Right cardiac atrium (tissue), 5 donors: ENCODE results near the gene CFAP53. TPM values are rescaled to one million over a fixed set of nuclear protein-coding genes. Genes with fewer than 3 reads are reported as not detected.

Experiments
- ATAC-seq, 2 donors: fragments of 200-7000 bp; cut with Tn5 transposase; one replicate each; pipeline versions ENCODE4 v1.8.0 to v1.9.1; 2020; ENCODE audit warnings: moderate library complexity in 2 of 2, mild to moderate bottlenecking in 1 of 2
- DNase-seq, 3 donors: peaks; one replicate each; pipeline ENCODE4 v3.0.0-alpha.2; 2020
- H3K27ac ChIP-seq: one replicate; pipeline ENCODE4 v1.5.1; 2013; ENCODE audit warnings: mild to moderate bottlenecking, low read length, control low read depth, moderate library complexity
- H3K27me3 ChIP-seq: one replicate; pipeline ENCODE4 v1.6.1; 2013; ENCODE audit not compliant: control insufficient read depth, insufficient read depth
- H3K4me1 ChIP-seq: one replicate; pipeline ENCODE4 v1.6.1; 2013; ENCODE audit warnings: low read length; ENCODE audit not compliant: control insufficient read depth, insufficient read depth
- H3K4me3 ChIP-seq: one replicate; pipeline ENCODE4 v1.5.1; 2013; ENCODE audit warnings: low read length, control low read depth
- H3K9me3 ChIP-seq: one replicate; pipeline ENCODE4 v1.6.1; 2013; ENCODE audit warnings: low read length; ENCODE audit not compliant: control insufficient read depth
- WGBS: extraction: QIAGEN DNeasy Blood & Tissue Kit; methylation state at CpG from one replicate; pipeline ENCODE4 v1.1.7; 2013; 5-methylcytosine and 5-hydroxymethylcytosine counted together
- intact Hi-C, 4 donors: fragments of 100-400 bp; cut with DNase I; formaldehyde crosslinking; loops; one replicate each; pipeline versions ENCODE4 v1.11.0 to v1.14.0; 2022 to 2023
- polyA plus RNA-seq: library from polyadenylated mRNA; stranded (reverse); fragments of 200-250 nt; gene quantifications from one replicate; pipeline ENCODE4 v1.2.3, GENCODE V29; 2013
- total RNA-seq, 4 donors: library from RNA; stranded (reverse); fragmentation: NEBNext Ultra II Directional; extraction: Animal tissue kit (Norgen Biotek cat#: 25700); gene quantifications; one replicate each; pipeline ENCODE4 v1.2.1, GENCODE V29; 2021
- donor health status: healthy with polysubstance abuse.
- donor health status: DM: no; HTN: yes; CAD: no.
- donor health status: DM: no; HTN: no; CAD: no.
- donor health status: DM: no; HTN: yes; CAD: no; lungs with severe emphysema.
- donor health status: DM: yes; HTN: yes; CAD: no.

The CFAP53 gene
- total and polyA plus RNA-seq, 5 donors: 0.23 to 0.56 (median 0.29) TPM

DNA sequence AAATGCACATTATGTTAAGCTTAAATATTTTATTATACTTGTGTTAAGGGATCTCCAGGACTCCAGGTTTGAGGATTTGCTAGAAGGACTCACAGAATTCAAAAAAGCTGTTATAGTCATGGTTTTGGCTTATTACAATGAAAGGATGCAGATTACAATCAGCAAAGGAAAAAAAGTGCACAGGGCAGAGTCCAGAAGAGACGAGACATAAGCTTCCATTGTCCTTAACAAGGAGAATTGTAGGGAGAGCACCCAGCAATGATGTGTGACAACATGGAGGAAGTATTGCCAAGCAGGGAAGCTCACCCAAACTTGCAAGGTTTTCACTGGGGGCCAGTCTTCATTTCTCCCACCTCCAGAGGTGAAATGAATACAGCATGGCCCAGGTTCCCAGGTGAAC lies 58.6 kb downstream of the CFAP53 start:
- Histone ChIP-seq H3K4me1 (no peaks in the 10 kb centered on the region), H3K4me3 (no peak overlapping the region), H3K9me3 (no peaks in the 10 kb centered on the region), H3K27ac (no peak overlapping the region), H3K27me3 (no peaks in the 10 kb centered on the region)
- WGBS: 44% methylated on average over 1 of the region's 1 CpG
- ATAC-seq (no peak), DNase-seq (no peak)
- intact Hi-C loops: loop anchor here in 1 of 4 donors (10.0 kb wide), 1 partner anchor 193 kb away; no protein-coding TSS in a partner anchor

DNA sequence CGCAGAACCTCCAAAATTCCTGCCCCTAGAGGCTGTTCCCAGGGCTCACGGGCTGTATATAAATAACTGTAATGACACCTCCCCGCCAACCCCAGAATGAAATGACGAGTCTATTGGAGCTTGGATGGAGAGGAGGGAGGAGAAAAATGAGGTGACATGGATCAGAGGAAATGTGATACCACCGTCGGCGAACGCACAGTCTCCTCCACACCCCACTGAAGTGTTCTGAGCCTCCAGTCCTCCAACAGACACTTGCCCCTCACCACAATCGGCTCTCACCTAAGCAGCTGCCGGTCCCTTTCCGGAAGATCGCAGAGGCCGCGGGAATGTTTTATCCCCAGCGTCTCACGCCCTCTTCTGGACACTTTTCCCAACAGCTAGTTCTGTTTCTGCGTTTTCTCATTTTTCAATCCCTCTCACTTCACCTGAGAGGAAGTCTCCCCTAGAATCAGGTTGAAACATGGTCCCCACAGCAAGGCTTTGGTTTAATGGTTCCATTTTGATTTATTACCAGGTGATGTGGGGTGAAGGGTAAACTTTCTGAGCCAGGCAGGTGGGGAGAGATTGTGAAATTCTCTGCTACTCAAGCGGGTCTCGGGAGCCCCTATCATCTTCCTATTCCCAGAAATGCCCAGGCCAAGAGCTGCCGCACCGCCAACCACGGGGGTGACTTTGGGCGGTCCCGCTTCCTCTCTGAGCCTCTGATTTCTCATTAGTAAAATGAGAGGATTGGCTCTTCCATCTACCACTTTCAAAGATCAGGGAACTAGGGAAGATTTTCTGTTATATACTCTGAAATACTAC lies 62.3 kb downstream of the CFAP53 start:
- ATAC-seq: peak in 1 of 2 donors; percentile 32

DNA sequence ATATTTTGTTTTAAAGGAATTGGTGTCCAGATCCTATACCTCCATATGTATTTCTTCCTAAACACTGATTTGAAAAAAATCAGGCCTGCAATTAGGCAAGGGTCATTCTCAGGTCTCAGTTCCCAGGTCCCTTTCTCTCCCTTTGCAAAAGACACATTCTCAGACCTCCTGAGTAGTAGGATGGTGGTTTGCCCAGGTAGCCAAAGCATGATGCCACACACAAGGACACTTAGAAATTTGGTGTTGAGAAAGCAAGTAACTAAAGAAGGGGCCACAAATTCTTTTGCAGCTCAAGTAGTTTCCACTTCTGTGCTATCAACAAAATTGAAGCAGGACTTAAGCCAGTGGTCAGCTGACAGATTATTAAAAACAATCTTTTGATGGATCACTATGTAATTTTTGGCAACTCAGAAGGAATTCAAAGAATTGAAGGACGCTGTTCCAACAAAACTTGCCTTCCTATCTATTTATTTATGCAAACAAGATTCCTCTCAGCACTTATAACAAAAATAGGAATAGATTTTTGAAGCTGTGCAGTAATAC lies 64.7 kb downstream of the CFAP53 start:
- Histone ChIP-seq H3K27me3 (no peaks in the 10 kb centered on the region), H3K4me1 (no peaks in the 10 kb centered on the region), H3K9me3 (no peaks in the 10 kb centered on the region), H3K4me3 (no peak overlapping the region), H3K27ac (no peak overlapping the region)
- ATAC-seq (no peak), DNase-seq (no peak)
- intact Hi-C loops: loop anchor here in 1 of 4 donors (10.0 kb wide), 1 partner anchor 187 kb away; no protein-coding TSS in a partner anchor
- 35% methylated on average over 1 of the region's 1 CpG for WGBS

More for the DNA sequence above, 62.3 kb downstream of the CFAP53 start:
- WGBS: 21% methylated on average over 24 of the region's 24 CpGs
- Histone ChIP-seq H3K27ac (no peak overlapping the region), H3K9me3 (no peaks in the 10 kb centered on the region), H3K27me3 (no peaks in the 10 kb centered on the region), H3K4me3 (peak overlapping the region; percentile 35), H3K4me1 (no peaks in the 10 kb centered on the region)
- intact Hi-C loops: loop anchor here in 1 of 4 donors (10.0 kb wide), 1 partner anchor 189 kb away; no protein-coding TSS in a partner anchor
- no peak for DNase-seq

DNA sequence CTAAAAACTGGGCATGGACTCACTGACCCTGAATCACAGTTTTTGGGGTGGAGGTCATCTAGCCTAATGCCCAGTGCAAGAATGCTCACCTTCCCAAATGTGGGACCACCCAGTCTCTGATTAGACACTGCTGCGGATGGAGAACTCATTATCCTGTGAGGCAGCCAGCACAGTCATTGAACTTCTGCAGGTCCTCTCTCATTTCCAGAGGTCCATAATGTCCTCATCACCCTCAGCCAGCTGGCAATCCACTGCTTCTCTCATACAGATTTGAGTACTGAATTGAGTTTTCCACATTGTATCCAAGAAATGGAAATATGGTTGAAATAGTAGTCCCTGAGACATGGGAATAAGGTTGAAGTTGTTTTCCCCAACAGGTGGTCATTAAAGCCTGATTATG lies 66.4 kb downstream of the CFAP53 start:
- no peaks in the 10 kb centered on the region for H3K9me3 ChIP-seq
- no peak for DNase-seq
- no peak overlapping the region for H3K4me3 ChIP-seq
- 77% methylated on average over 1 of the region's 1 CpG for WGBS
- no peak for ATAC-seq
- H3K27ac ChIP-seq: no peak overlapping the region
- intact Hi-C loops: loop anchor here in 1 of 4 donors (10.0 kb wide), 1 partner anchor 185 kb away; no protein-coding TSS in a partner anchor
- no peaks in the 10 kb centered on the region for H3K27me3 ChIP-seq
- H3K4me1 ChIP-seq: no peaks in the 10 kb centered on the region

DNA sequence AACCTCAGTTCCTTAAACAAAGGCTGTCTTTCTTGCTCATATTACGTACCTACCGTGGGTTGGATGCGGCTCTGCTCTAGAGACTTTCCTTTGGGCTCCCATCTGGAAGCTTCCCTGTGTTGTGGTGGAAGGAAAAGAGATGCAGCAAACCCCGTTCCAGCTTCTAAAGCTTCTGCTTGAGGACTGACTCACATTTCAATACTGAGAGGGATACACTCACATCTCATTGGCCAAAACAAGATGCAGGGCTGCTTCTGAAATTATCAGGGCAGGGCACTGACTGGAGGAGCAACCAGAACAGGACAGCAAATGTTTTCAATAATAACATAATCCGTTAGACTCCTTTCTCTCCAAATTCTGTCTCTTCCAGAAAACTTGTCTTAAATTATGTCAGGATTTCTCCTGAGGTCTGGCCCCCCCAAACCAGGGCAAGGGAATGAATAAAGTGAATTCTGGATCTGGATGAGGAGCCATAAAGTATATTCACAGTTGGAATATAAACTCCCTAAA lies 66.9 kb downstream of the CFAP53 start:
- intact Hi-C loops: no loop called here
- 66% methylated on average over 5 of the region's 5 CpGs for WGBS
- DNase-seq (no peak), ATAC-seq (no peak)
- no peaks in the 10 kb centered on the region for H3K9me3 ChIP-seq
- H3K4me3 ChIP-seq: no peak overlapping the region
- no peaks in the 10 kb centered on the region for H3K4me1 ChIP-seq
- no peaks in the 10 kb centered on the region for H3K27me3 ChIP-seq
- no peak overlapping the region for H3K27ac ChIP-seq

DNA sequence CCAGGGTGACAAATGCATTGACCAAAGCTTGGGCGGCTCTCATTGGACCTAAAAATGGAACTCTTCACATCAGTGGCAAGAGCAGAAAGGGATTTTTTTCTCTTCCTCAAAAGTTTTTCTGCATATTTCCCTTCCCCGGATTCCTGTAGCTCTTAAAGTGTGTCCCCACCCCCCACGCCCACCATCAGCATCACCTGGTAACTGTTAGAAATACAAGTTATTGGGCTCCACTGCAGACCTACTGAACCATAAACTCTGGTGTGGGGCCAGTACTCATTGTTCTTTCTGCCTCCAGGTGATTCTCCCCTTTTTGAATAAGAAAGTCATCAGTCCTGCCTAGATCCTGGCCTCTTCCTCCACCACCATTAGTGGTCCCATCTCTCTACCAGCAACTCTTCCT lies 70.0 kb downstream of the CFAP53 start:
- intact Hi-C loops: no loop called here
- Histone ChIP-seq H3K9me3 (no peaks in the 10 kb centered on the region), H3K4me3 (no peak overlapping the region), H3K27ac (no peak overlapping the region), H3K4me1 (no peaks in the 10 kb centered on the region), H3K27me3 (no peaks in the 10 kb centered on the region)
- WGBS: 89% methylated on average over 3 of the region's 3 CpGs
- ATAC-seq (no peak), DNase-seq (no peak)

DNA sequence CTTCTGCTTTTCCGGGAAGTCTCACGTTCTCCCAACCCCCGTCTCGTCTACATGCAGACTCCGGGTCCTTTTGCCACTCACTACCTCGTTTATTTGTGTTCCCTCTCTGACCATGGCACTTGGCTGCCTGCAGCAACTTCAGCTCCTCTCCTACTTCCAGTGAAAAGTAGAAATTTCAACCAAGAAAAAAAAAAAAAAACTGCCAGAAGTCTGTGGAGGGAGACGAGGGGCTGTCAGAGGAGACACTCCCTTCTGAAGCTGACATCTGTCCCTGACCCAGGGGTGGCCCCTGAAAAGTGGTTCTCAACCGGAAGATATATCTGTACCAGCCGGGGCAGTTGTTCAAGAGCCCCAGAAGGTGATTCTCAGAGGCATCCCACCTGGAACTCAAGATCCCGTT lies 70.6 kb downstream of the CFAP53 start:
- Histone ChIP-seq H3K4me3 (no peak overlapping the region), H3K27me3 (no peaks in the 10 kb centered on the region), H3K9me3 (no peaks in the 10 kb centered on the region), H3K4me1 (no peaks in the 10 kb centered on the region), H3K27ac (no peak overlapping the region)
- 34% methylated on average over 10 of the region's 10 CpGs for WGBS
- intact Hi-C loops: no loop called here
- ATAC-seq (no peak), DNase-seq (no peak)

DNA sequence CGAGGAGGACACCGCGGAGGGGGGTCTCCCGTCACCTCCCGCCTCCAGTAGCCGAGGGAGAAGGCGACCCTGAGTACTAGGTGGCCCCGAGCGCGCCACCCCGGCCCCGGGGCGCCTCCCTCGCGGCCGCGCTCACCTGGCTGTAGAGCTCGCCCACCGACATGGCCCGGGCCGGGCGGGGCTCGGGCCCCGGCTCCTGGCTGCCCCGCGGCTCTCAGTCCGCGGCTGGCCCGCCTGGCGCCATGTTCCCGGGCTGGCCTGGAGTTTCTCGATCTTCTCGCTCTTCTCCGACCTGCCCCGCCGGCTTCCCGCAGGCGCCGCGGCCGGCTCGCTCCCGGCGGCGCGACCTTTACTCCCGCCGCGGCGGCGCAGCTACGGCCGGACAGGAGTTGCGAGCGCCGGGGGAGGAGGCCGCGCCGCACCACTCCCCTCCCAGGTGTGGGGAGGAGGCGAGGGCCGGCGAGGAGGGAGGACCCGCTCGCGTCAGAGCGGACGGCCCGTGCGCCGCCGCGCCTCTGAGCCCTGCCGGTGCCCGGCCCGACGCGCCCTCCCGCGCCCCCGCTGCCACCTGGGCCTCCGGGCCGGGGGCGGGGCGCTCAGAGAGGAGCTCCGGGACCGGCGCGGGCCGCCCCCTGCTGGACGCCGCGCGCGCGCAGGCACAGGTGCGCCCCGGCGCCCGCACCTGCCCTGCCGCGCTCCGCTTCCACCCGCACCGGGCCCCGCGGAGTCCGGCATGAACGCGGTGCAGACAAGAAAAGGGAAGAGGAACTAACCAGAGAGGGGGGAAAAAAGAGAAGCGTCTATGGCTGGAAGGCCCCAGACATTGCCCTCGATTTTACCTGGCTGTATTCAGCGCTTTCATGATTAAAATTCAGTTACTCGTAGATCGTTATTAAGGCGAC lies 71.4 kb downstream of the CFAP53 start, which contains the start of gene MYO5B:
Gene MYO5B, minus strand, starts transcription at position 517 of the 902 bp plus-strand sequence. Its CDS starts 354 bp downstream, at position 163.
- no peaks in the 10 kb centered on the region for H3K4me1 ChIP-seq
- peak within 1 kb of the TSS; percentile 62 for H3K4me3 ChIP-seq
- WGBS: 2% methylated on average over 115 of the region's 115 CpGs
- ATAC-seq (peak; percentile 71 to 81), DNase-seq (peak in 2 of 3 donors; percentile 53 to 70)
- no peak within 1 kb of the TSS for H3K27ac ChIP-seq
- intact Hi-C loops: no loop called here
- no peaks in the 10 kb centered on the region for H3K27me3 ChIP-seq
- H3K9me3 ChIP-seq: no peaks in the 10 kb centered on the region

DNA sequence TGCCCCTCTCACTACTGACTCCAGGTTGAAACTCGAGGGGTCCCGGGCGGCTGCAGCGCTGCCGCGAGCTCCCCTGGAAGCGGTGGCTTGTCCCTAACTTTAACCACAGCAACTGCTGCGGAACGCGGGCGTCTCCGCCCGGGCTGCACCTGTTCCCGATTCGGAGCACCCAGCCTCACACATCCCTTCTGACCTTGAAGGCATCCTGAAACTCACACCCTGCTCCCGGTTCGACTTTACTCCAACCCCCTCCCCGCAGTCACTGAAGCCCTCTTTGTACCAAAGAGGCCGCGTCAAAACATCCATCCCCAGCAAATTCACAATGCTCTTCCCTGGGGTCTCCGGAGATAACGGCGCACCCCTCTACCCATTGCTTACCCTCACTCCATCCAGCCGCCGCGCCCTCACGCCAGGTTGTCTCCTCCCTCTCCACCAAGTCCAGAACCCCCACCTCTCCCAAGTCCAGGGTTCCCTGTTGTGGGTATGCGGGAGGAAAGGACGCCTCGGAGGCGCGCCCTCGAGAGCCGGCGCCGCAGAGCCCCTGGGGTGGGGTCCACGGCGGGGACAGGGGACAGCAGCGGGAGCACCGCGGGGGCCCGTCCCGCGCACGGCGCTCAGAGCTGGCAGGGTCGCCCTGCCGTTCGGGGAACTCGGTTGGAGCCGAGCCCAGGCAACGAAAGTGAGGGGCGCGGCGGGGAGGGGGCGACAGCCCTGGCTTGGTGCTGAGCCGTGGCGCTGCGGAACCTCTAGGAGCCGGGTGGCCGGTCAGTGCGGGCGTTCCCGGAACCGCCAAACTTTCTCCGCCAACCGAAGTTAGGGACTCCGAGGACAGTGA lies 72.3 kb downstream of the CFAP53 start:
- peak in 1 of 3 donors; percentile 30 for DNase-seq
- Histone ChIP-seq H3K9me3 (no peaks in the 10 kb centered on the region), H3K4me1 (no peaks in the 10 kb centered on the region), H3K27me3 (no peaks in the 10 kb centered on the region), H3K27ac (no peak overlapping the region), H3K4me3 (peak overlapping the region; percentile 62)
- intact Hi-C loops: no loop called here
- peak; percentile 28 to 38 for ATAC-seq
- 2% methylated on average over 68 of the region's 68 CpGs for WGBS
